Measurements from ENCODE around the gene TSPAN12.

Gene TSPAN12

DNA sequence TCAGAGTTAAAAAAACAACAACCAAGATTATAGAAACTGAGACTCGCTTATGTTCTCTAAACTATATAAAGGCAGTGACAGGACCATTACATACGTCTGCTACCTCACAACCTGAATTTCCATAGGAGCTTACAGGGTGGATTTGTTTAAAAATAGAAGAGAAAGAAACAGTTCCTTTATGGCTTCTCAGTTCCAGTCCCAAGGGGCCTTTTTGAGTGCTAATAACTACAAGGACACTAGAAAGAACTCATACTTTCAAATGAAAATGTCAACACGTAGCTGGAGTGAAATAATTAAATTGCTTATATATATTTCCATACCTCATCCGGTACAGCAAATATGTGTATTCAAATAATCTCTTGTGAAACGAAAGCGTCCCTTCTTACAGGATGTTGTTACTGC, 19.7 kb downstream of the TSPAN12 start:
- Histone ChIP-seq H3K36me3 (ENCODE audit: insufficient read depth, low read length) (no peaks in the 10 kb centered on the region), H3K79me2 (ENCODE audit: insufficient read depth, low read length) (no peaks in the 10 kb centered on the region), H3K4me3 (ENCODE audit: low read length, poor library complexity, severe bottlenecking) (no peak overlapping the region), H3K27me3 (ENCODE audit: insufficient read depth, low read length, poor library complexity, severe bottlenecking) (no peaks in the 10 kb centered on the region), H4K20me1 (ENCODE audit: insufficient read depth, low read length, poor library complexity, severe bottlenecking) (no peaks in the 10 kb centered on the region), H3K9me2 (replicated peaks; ENCODE audit: low read depth, low read length) (no peaks in the 10 kb centered on the region), H3F3A (ENCODE audit: low read depth) (no peaks in the 10 kb centered on the region), H3K9me3 (ENCODE audit: insufficient read depth, low read depth, low read length) (no peaks in the 10 kb centered on the region), H3K9ac (ENCODE audit: low read depth, low read length, poor library complexity, severe bottlenecking) (no peak overlapping the region), H2AFZ (ENCODE audit: low read length) (no peak overlapping the region), H3K4me2 (ENCODE audit: low read depth, low read length, poor library complexity, severe bottlenecking) (no peak overlapping the region), H3K4me1 (ENCODE audit: insufficient read depth, low read length, poor library complexity, severe bottlenecking) (no peaks in the 10 kb centered on the region)
- TF ChIP-seq, protein P1, sequence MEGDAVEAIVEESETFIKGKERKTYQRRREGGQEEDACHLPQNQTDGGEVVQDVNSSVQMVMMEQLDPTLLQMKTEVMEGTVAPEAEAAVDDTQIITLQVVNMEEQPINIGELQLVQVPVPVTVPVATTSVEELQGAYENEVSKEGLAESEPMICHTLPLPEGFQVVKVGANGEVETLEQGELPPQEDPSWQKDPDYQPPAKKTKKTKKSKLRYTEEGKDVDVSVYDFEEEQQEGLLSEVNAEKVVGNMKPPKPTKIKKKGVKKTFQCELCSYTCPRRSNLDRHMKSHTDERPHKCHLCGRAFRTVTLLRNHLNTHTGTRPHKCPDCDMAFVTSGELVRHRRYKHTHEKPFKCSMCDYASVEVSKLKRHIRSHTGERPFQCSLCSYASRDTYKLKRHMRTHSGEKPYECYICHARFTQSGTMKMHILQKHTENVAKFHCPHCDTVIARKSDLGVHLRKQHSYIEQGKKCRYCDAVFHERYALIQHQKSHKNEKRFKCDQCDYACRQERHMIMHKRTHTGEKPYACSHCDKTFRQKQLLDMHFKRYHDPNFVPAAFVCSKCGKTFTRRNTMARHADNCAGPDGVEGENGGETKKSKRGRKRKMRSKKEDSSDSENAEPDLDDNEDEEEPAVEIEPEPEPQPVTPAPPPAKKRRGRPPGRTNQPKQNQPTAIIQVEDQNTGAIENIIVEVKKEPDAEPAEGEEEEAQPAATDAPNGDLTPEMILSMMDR (conservative IDR thresholded peaks at IDR 0.05; ENCODE audit: low read length), result no peak
- TF ChIP-seq EZH2phosphoT487 (IDR thresholded peaks at IDR 0.05; ENCODE audit: borderline replicate concordance), result no peak

DNA sequence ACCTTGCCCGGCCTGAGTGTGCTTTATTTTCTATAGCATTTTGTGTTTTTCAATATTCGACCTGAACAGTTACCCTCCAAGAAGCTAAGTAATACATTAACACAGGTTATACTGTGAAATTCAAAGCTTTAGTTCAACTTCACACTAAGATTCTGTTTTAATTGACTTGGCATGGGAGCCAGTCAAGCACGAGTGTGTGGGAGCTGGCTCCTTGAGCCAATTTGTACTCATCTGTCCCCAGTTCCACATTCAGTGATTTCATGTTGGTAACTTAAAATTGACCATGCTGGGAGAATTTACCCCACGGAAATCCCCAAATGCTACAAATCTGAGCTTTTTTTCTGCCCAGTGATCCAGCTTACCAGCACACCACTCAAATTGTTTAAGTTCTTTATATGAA, 20.3 kb downstream of the TSPAN12 start:
- no peaks in the 10 kb centered on the region for H3K27me3 ChIP-seq (ENCODE audit: insufficient read depth, low read length, poor library complexity, severe bottlenecking)
- H3K9me2 ChIP-seq (replicated peaks; ENCODE audit: low read depth, low read length), result no peaks in the 10 kb centered on the region
- no peaks in the 10 kb centered on the region for H3K79me2 ChIP-seq (ENCODE audit: insufficient read depth, low read length)
- no peak overlapping the region for H3K4me3 ChIP-seq (ENCODE audit: low read length, poor library complexity, severe bottlenecking)
- no peaks in the 10 kb centered on the region for H4K20me1 ChIP-seq (ENCODE audit: insufficient read depth, low read length, poor library complexity, severe bottlenecking)
- H3K4me1 ChIP-seq (ENCODE audit: insufficient read depth, low read length, poor library complexity, severe bottlenecking), result no peaks in the 10 kb centered on the region
- H3K9me3 ChIP-seq (ENCODE audit: insufficient read depth, low read depth, low read length), result no peaks in the 10 kb centered on the region
- no peak overlapping the region for H3K4me2 ChIP-seq (ENCODE audit: low read depth, low read length, poor library complexity, severe bottlenecking)
- H3K9ac ChIP-seq (ENCODE audit: low read depth, low read length, poor library complexity, severe bottlenecking), result no peak overlapping the region
- H3K36me3 ChIP-seq (ENCODE audit: insufficient read depth, low read length), result no peaks in the 10 kb centered on the region
- TF ChIP-seq EZH2phosphoT487 (IDR thresholded peaks at IDR 0.05; ENCODE audit: borderline replicate concordance), result no peak
- TF ChIP-seq, protein P1 (conservative IDR thresholded peaks at IDR 0.05; ENCODE audit: low read length), result no peak
- H3F3A ChIP-seq (ENCODE audit: low read depth), result no peaks in the 10 kb centered on the region
- no peak overlapping the region for H2AFZ ChIP-seq (ENCODE audit: low read length)

DNA sequence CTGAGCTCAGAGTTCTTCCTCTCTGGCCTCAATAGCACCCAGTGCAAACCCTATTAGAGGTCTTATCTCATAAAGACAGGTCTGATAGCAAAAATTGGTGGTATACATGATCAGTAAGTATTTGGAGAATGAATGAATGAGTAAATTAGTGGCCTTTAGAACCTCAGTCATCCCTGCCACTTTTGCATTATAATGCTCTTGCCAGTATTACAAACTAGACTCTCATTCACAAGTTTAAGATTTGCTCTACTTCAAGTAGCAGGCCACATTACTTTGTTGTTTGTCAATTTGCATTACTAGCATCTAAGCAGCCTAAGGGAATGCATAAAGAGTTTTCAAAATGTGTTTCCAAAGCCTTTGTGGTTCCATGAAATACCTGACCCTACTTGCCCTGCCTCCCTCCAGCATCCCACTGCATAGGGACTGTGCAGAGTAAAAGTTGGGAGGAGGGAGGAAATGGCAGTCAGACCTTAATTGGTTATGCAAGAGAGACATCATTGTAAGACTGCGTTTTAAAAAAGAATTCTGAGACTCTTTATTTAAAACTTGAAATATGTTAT, 21.3 kb downstream of the TSPAN12 start:
- no peak for TF ChIP-seq EZH2phosphoT487 (IDR thresholded peaks at IDR 0.05; ENCODE audit: borderline replicate concordance)
- TF ChIP-seq, protein P1 (conservative IDR thresholded peaks at IDR 0.05; ENCODE audit: low read length), result no peak
- no peaks in the 10 kb centered on the region for H3K9me2 ChIP-seq (replicated peaks; ENCODE audit: low read depth, low read length)
- H3K27me3 ChIP-seq (ENCODE audit: insufficient read depth, low read length, poor library complexity, severe bottlenecking), result no peaks in the 10 kb centered on the region
- no peaks in the 10 kb centered on the region for H3K4me1 ChIP-seq (ENCODE audit: insufficient read depth, low read length, poor library complexity, severe bottlenecking)
- H3K4me2 ChIP-seq (ENCODE audit: low read depth, low read length, poor library complexity, severe bottlenecking), result no peak overlapping the region
- no peaks in the 10 kb centered on the region for H3K79me2 ChIP-seq (ENCODE audit: insufficient read depth, low read length)
- no peak overlapping the region for H2AFZ ChIP-seq (ENCODE audit: low read length)
- no peak overlapping the region for H3K4me3 ChIP-seq (ENCODE audit: low read length, poor library complexity, severe bottlenecking)
- no peak overlapping the region for H3K9ac ChIP-seq (ENCODE audit: low read depth, low read length, poor library complexity, severe bottlenecking)
- H4K20me1 ChIP-seq (ENCODE audit: insufficient read depth, low read length, poor library complexity, severe bottlenecking), result no peaks in the 10 kb centered on the region
- H3F3A ChIP-seq (ENCODE audit: low read depth), result no peaks in the 10 kb centered on the region
- H3K9me3 ChIP-seq (ENCODE audit: insufficient read depth, low read depth, low read length), result no peaks in the 10 kb centered on the region
- H3K36me3 ChIP-seq (ENCODE audit: insufficient read depth, low read length), result no peaks in the 10 kb centered on the region

Data from Loucy (cell line).